Activated CD4-positive, alpha-beta T cell treated with anti-CD3 and anti-CD28 coated beads for 4 hours (primary cell): ENCODE data around the gene STRADB.
A peak's percentile ranks its signal among the peaks of the same experiment; 100 is the strongest.
"Not testable (repeated sequence)": the region's sequence is repeated elsewhere in the genome, so short reads cannot be mapped to it uniquely, and the experiment has no call there.

Source experiments
- DNase-seq, 2 donors: peaks; one replicate each; pipeline ENCODE4 v3.0.0-alpha.2; 2020

Gene STRADB

DNA sequence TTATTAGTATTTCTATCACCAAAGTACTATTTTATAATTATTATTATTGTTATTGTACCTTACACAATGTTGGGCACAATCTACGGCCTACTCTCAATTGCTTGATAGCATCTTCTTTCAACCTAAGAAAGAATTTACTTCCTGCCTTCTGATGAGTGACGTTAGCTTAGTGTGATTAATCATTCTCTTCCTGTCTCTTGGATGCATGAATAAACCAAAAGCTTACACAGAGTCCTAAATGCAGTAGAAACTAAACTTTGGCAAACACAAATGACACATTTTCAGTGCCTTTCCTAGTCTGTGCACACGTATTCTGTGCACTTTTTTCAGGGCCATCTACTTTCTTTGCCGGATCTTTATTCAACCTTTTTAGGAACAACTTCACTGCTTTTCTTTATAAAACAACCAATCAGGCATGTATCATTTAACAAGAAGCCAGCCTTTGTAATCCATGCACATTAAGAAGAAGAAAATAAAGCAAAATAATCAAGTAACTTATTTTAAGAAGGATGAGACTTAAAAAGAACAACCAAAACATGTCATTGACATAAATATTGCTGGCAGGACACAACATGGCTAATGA lies 19.4 kb upstream of the STRADB start:
- DNase-seq: no peak

DNA sequence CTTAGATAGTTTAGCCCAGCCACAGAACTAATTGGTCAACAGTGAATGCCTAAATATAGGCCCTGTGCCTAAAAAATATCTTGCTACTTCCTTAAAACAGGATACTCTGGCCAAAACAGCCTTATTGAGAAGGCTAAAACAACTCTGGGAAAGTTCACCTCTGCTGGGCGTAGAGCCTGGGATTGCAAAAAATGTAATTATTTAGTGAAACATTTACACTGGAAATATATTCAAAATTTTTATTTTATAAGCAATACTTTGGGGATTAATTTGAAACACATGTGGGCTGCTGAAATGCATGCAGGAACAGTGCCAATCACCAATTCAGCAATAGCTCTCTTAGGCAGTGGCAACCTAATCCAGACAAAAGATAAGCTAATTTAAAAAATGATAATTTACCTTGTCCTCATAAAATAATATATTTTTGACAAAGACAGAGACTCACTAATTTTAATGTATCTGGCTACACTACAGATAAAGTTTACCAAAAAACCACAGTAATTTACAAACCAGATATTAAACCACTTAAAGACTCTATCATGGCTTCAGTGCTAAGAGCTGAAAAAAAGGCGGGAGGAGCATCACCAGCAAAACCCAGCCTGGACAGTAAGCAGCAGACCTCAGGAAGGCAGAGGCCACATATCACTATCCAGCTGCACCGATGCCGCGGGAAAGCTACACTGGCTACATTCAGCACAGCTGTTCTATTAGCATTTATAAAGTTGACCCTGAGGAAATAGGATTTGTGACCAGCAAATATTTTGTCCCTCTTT lies 18.7 kb upstream of the STRADB start:
- no peak for DNase-seq

DNA sequence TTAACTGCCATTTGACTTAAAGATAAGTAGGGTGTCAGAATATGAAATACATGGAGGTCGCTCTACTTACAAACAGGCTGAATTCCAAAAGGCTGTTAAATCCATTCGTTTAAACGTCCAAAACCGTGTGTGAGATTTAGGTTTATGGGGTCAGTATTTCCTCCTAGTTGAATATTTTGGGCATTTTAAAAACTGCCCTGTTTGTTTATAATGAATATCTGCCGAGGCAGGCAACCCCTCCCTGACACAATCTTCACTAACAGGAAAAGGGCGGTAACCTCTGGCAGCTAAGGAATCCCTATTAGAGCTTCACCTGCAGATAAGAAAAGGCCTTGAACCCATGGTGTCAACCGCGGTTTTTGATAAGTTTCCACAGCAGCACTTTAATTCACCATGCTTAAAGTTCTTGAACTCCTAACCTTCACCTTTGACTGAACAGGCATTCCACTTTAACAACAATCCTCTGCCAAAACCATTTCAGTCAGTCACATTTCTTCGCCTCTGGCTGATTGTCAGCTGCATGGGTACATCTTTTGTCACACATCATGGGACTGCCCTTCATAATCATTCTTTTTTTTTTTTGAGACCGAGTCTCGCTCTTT lies 18.0 kb upstream of the STRADB start:
- DNase-seq: no peak

DNA sequence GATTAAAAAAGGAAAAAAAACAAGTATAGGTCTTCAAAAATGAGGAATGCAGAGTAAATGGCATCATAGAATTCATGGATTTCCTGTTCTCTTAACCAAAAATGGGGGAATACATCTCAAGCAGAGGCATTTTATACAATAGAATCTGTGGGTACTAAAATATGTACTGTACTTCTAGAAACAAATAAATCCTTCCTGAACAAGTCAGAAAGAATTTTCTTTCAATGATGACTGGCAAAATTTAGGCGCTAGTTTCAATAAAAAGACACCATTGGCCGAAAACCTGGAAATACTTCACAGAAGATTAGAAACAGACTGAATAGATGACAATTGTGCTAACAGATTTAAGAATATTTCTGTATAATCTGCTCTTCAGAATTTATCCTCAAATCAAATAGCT lies 15.4 kb upstream of the STRADB start:
- DNase-seq: no peak

DNA sequence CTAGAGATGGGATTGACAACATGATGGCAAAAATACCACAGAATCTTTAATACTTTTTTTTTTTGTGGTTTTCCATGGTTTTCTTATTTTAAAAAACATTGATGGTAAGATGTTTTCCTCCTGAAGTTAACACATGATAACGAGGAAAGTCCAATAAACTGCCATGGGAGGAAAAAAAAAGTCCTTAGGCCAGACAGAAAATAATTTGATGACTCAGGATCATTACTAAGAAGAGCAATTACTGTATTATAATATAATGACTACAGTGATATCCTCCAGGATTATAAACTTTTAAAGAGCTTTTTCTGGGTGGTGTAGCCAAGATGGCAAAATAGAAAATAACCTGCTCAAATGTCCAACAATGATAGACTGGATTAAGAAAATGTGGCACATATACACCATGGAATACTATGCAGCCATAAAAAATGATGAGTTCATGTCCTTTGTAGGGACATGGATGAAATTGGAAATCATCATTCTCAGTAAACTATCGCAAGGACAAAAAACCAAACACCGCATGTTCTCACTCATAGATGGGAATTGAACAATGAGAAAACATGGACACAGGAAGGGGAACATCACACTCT lies 12.1 kb upstream of the STRADB start:
- DNase-seq: not testable (repeated sequence)

DNA sequence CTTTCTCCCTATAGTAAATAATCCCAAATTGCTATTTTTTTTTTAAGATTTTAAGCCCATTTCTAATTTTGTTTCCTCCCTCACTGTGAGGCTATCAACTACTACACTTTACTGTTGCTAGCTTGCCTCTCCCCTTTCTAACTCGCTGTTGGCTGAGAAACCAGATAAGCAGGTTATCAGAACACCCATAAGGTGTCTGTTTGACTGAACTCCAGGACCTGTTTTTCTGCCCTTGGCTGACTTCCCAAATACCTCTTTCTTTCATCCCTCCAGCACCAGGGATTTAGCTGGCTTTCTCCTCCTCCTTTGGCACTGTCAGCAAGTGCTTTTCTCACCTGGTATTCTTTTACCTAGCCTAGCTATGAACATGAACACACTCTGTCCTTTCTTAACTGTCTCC lies 11.4 kb upstream of the STRADB start:
- no peak for DNase-seq

DNA sequence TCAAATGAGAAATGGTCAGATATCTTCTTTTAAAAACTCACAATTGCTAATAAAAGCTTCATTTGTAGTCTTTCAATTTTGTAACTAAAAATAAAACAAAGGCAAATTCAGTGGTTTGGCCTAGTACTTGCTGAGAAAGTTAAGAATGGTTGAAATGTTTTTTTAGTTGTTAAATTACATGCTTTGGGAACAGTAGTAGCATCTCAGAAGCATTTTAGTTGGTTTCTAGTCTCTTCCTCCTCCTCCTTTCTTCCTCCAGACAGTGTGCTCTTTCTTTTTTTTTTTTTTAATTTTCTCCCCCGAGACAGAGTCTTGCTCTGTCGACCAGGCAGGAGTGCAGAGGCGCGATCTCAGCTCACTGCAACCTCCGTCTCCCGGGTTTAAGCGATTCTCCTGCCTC lies 10.1 kb upstream of the STRADB start:
- no peak for DNase-seq

DNA sequence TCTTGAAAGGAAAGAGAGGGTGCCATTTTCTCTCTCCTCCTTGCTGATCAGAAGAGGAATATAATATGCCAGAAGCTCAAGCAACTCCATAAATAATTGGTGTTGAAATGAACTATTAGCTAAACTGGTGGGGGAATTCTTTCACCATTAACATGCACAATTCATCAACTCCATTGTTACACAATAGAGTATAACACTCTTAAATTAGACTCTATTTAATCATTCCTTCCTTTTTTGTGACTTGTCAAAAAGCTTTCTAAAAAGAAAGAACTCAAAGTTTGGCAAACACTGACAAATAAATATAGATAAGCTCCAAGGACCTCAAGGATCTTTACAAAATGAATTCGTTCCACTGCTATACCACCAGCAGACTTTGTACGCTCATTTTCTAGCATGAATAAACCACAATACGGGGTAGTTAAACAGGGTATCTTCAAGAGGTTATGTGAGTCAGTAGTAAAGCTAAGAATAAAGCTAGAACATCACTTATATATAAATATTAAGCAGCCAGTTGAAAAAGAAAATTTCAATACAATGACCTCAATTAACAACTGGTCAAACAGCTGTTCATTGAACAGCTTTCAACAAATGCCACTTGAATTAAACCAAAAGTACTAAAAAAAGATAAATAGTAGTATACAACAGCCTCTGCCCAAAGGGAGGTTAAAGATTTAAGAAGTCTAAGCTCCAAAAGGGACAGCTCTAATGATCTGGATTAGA lies 6.6 kb upstream of the STRADB start:
- no peak for DNase-seq

DNA sequence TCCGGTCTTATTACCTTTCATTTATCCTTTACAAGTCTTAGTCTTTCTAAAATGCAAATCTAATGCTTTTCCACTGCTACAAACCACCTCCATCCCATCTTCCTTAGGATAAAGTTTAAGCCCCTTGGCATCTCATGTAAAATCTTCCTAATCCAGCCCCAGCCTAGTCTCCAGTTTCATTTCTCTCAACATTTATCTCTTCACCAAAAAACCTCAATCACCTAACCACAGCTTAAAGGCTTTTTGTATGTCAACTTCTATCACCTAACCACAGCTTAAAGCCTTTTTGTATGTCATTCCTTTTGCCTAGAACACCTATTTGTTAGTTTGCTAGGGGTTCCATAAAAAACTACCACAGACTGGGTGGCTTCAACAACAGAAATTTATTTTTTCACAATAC lies 4.5 kb upstream of the STRADB start:
- DNase-seq: no peak

DNA sequence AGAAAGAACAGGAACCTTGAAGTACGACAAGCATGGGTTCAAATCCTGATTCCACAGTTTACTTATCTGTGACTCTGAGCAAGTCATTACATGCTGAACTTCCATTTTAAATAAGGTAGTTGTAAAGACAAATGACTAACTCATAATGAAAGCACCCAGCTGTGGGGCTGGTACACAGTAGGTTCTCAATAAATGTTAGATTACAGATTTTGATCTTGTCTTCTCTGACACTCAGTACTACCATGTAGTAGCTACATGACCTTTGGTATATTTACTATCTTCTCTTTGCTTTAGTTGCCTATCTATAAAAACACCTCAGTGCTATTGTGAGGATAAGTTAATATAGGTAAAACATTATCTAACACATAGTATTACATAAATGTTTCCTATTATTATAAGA lies 3.5 kb upstream of the STRADB start:
- no peak for DNase-seq

DNA sequence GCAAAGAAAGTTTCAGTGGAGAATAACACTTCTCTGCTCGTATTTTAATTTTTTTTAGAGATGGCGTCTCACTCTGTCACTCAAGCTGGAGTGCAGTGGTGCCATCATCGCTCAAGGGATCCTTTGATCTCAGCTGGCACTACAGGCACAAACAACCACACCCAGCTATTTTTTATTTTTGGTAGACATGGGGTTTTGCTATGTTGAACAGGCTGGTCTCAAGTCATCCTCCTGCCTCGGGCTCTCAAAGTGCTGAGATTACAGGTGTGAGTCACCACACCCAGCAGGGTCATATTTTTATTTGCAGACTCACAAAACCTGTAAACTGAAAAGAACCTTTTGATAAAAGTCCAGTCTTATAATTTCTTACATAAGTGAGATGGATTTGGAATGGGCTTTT lies 2.8 kb upstream of the STRADB start:
- DNase-seq: peak; percentile 29 to 30

DNA sequence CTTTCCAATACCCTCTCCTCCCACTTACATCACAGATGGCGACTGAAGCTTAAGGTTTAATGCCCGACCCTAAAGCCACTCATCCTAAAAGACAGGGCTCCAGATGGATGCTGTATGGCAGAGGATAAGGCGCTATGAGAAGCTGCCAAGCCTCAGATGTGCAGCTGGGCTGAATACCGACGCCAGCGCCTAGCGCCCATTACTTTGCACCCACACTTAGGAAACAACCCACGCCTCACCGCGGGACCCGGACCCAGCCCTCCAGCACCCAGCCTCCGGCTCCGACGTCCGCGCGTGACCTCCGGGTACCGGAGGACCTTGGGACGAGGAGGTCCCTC lies 617 bp upstream of the STRADB start:
- DNase-seq: no peak

DNA sequence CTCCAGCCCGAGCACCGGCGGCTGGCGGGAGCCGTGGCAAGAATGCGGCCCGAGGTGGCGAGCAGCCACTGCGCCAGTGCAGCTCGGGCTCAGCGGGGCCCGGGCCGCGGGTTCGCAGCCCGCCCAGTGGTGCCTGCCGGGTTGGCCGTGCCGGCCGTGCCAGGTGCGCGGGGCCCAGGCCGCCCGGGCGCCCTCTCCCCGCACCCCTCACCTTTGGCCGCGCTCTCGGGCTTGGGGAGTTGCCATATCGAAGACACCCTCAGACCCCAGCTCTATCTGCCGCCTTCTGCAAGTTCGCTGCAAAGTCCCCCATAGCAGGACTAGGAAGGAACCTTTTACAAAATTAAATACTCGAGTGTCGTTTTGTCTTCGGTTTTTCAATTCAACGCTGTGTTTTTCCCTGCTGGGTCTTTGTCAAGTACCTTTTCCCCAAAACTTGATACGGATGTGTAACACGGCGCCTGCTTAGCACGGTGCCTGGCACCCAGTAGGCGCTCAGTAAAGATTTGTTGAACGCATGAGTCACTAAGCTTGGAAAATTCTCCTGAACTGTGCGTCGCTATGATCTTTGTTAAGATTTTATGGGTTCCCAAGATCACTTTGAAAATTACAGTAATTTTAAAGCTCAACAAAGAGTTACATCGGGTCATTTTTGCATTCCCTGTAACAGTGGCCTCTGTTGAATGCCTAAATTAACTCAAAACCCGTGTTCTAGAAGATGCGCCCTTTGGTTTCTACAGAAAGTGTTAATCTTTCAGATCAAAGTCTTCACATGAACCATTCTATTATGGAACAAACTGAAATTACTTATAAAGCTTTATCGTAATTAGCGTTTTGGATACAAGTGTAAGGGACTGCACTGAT lies 750 bp downstream of the STRADB start:
- DNase-seq: no peak

DNA sequence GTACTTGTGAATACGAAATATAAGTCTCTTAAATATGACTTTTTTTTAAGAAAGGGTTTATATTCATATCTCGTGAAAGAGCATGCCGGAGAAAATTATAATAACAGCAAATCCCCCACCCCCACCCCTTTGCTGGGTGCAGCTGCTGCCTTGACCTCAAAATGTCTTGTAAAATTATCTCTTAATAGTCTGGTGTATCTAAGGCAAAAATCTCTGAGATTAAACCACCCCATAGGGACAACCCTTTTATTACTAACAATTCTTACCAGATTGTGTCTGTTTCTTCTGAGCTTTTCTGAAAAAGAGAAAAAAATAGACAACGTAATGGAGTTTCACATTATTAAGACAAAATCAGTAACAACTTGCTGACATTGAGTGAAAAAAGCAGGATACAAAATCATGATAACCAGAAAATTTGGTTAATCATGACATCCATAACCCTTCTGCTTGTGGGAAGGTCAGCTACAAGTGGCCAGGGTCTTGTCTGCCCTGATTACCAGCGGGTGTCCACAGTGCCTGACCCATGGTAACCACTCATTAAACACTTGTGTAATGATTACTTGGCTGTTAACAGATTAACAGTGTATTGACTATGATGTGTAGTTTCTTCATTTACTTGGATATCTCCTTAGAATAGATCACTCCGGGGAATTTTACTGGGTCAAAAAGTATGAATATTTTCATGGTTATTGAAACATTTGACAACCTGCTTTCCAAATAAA lies 1.5 kb downstream of the STRADB start:
- DNase-seq: no peak

DNA sequence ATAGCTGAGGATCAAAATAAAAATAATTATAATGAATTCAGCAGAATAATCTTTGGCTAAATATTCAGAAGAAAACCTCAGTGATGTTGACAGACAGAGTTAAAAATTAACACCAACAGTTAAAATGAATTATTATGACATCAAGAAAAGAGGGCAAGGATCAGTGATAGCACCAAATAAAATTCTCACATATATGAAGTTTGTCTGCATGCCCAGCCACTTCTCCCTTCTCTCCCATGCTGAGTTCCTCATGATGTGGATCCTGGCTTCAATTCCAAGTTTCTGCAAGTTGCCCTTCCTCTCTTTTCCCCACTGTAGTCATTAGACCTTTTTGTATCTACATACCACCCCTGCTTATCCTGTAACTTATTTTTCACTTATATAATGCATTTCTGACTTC lies 6.8 kb downstream of the STRADB start:
- no peak for DNase-seq

DNA sequence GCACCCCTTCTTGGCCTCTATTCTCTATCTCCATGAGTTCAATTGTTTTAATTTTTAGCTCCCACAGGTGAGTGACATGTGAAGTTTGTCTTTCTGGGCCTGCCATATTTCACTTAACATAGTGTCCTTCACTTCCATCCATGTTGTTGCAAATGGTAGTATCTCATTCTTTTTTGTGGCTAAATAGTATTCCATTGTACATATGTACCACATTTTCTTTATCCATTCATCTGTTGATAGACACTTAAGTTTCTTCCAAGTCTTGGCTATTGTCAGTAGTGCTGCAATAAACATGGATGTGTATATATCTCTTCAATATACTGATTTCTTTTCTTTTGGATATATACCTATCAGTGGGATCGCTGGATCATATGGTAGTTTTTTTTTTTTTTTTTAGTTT lies 9.0 kb downstream of the STRADB start:
- DNase-seq: no peak

DNA sequence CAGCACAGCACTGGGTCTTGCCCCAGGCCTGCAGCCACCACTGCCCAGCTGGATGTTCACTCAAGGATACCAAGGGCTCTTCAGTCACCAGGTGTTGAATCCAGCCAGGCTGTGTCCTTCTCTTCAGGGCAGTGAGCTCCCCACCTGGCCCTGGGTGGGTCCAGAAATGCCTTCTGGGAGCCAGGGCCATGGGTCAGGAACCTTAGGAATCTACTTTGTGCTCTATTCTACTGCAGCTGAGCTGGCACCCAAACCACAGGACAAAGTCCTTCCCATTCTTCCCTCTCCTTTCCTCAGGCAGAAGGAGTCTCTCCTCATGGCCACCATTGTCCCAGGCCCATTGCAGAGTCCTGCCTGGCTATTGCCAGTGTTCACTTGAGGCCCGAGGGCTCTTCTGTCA lies 13.0 kb downstream of the STRADB start:
- DNase-seq: no peak

DNA sequence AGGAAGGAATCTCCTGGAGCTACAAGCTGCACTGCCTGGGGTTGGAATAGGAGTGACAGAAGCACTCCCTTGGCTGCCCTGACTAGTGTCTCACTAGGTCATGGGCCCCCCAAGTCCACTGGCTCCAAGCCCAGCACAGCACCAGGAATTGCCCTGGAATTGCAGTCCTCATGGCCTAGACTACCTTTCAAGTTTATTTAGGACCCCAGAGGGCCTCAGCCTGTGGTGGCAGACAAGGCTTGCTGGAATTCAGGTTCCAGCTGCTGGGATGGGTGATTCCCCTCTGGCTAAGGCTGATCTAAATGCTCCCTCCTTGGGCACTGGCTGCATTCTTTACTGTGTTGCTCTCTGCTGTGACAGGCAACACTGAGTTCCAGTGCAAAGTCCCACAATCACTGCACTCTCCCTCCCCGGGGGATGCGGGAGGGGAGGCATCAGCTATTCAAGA lies 14.0 kb downstream of the STRADB start:
- no peak for DNase-seq

DNA sequence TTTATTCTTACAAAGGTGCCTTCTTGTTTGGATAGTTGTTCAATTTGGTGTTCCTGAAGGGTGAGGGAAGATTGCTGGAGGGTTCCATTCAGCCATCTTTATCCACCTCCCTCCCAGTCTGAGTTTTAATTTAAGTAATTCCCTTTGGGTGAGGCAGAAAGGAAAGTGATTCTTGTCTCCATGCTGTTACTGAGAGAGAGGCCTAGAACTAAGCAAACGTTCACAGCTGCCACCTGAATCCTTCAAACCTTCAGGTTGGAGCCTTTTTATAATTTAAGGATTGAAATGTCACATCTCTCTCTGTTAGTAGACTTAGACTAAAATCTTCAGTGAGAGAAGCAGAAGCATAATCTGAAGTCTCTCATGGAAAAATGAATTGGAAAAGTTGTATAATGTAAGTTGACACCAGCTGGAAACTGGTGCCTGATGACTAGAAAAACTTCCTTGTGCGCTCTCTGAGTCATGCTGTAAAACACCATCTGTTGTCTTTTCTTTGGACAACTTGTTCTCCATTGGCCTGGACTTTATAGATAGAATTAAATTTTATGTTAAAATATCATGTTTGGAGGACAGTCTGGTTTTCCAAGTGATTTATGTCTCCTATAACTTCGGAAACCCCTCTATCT lies 14.6 kb downstream of the STRADB start:
- DNase-seq: no peak

DNA sequence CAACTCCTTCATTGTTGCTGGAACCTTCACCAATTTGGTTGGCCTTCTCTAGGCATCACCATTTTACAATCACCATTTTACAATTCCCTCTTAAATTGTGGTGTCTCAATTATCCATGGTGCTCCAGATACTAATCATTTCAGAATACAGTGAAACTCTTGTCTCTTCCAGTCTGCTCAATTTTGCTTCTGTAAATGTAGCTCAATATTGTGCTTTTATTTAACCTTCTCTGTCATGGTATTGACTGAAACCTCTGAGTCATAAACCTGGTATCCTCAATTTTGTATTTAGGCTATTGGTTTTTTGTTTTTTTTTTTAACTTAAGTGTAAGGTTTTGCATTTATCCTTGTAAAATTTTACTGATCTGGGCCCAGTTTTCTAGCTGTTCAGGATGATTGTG lies 16.1 kb downstream of the STRADB start:
- no peak for DNase-seq
